Measurements from ENCODE around the gene RAB41. TPM values are rescaled to one million over a fixed set of nuclear protein-coding genes. Genes with fewer than 3 reads are reported as not detected.

Gene RAB41
- polyA plus RNA-seq, 3 donors, result not detected

- Mint-ChIP-seq H3K27ac (no peak within 1 kb of the TSS), H3K4me3 (no peak within 1 kb of the TSS), H3K9me3 (peaks cover 0 to 8% (median 2%) of the 10 kb centered on the region in 7 donors), H3K4me1 (no peaks in the 10 kb centered on the region), H3K36me3 (no peaks in the 10 kb centered on the region), H3K27me3 (ENCODE audit: low read depth in 3 of 3) (peaks cover 0 to 8% (median 3%) of the 10 kb centered on the region in 3 donors)
- no peak within 1 kb of the TSS for H3K4me2 ChIP-seq (replicated peaks; ENCODE audit: extremely low read depth, low read length, poor library complexity, severe bottlenecking)
- no peaks in the 10 kb centered on the region for H3K9me3 ChIP-seq (replicated peaks in 1 of 2; ENCODE audit: control insufficient read depth in 1 of 2, insufficient read depth in 1 of 2, low read length in 2 of 2)
- no peaks in the 10 kb centered on the region for H3K79me2 ChIP-seq (ENCODE audit: insufficient read depth, low read length)
- no peaks in the 10 kb centered on the region for H3K4me1 ChIP-seq (ENCODE audit: control insufficient read depth in 1 of 2, insufficient read depth in 2 of 2, low read length in 2 of 2)
- no peaks in the 10 kb centered on the region for H3K36me3 ChIP-seq (replicated peaks in 1 of 2; ENCODE audit: control insufficient read depth in 1 of 2, insufficient read depth in 2 of 2, low read length in 2 of 2)
- no peak for TF ChIP-seq CTCF (IDR thresholded peaks at IDR 0.05)
- intact Hi-C loops (cut with micrococcal nuclease), result no loop called here
- no peak within 1 kb of the TSS for H2AFZ ChIP-seq (ENCODE audit: insufficient read depth, low read depth, low read length, poor library complexity, severe bottlenecking)
- no CpG with 5 or more reads among the region's 4 CpGs for WGBS (ENCODE audit: insufficient coverage)
- no peak within 1 kb of the TSS for H3K9ac ChIP-seq (ENCODE audit: insufficient read depth, low read length, poor library complexity, severe bottlenecking)
- H3K4me3 ChIP-seq (replicated peaks in 1 of 3; ENCODE audit: low read depth in 2 of 3, low read length in 3 of 3), result no peak within 1 kb of the TSS
- DNase-seq, result no peak
- H3K27me3 ChIP-seq (ENCODE audit: control insufficient read depth in 2 of 2, insufficient read depth in 2 of 2, low read length in 2 of 2), result no peaks in the 10 kb centered on the region
- no peak within 1 kb of the TSS for H3K27ac ChIP-seq (ENCODE audit: low read depth in 1 of 2, low read length in 2 of 2)
- H4K20me1 ChIP-seq (ENCODE audit: insufficient read depth, low read length), result no peaks in the 10 kb centered on the region
Measured at GRCh38 chrX:70260104-70260503, 21.9 kb upstream of the RAB41 start, which contains the start of gene P2RY4. Gene P2RY4, minus strand, starts transcription at chrX:70260204. Its CDS starts 580 bp downstream, at chrX:70259624.

GRCh38 chrX:70262952-70263567 is 18.9 kb upstream of the RAB41 start:
- no peaks in the 10 kb centered on the region for H3K36me3 ChIP-seq (replicated peaks in 1 of 2; ENCODE audit: control insufficient read depth in 1 of 2, insufficient read depth in 2 of 2, low read length in 2 of 2)
- no peaks in the 10 kb centered on the region for H3K9me3 ChIP-seq (replicated peaks in 1 of 2; ENCODE audit: control insufficient read depth in 1 of 2, insufficient read depth in 1 of 2, low read length in 2 of 2)
- no peaks in the 10 kb centered on the region for H3K79me2 ChIP-seq (ENCODE audit: insufficient read depth, low read length)
- Mint-ChIP-seq H3K27me3 (ENCODE audit: low read depth in 3 of 3) (peaks cover 0 to 6% (median 3%) of the 10 kb centered on the region in 3 donors), H3K36me3 (no peaks in the 10 kb centered on the region), H3K4me1 (no peaks in the 10 kb centered on the region), H3K4me3 (no peak overlapping the region), H3K27ac (no peak overlapping the region), H3K9me3 (peaks cover 0 to 8% (median 0%) of the 10 kb centered on the region in 7 donors)
- no peak overlapping the region for H3K4me2 ChIP-seq (replicated peaks; ENCODE audit: extremely low read depth, low read length, poor library complexity, severe bottlenecking)
- H2AFZ ChIP-seq (ENCODE audit: insufficient read depth, low read depth, low read length, poor library complexity, severe bottlenecking), result no peak overlapping the region
- peak; percentile 31 for TF ChIP-seq CTCF (IDR thresholded peaks at IDR 0.05)
- no peaks in the 10 kb centered on the region for H3K27me3 ChIP-seq (ENCODE audit: control insufficient read depth in 2 of 2, insufficient read depth in 2 of 2, low read length in 2 of 2)
- no peaks in the 10 kb centered on the region for H3K4me1 ChIP-seq (ENCODE audit: control insufficient read depth in 1 of 2, insufficient read depth in 2 of 2, low read length in 2 of 2)
- no peak overlapping the region for H3K27ac ChIP-seq (ENCODE audit: low read depth in 1 of 2, low read length in 2 of 2)
- no peak overlapping the region for H3K4me3 ChIP-seq (replicated peaks in 1 of 3; ENCODE audit: low read depth in 2 of 3, low read length in 3 of 3)
- intact Hi-C loops (cut with micrococcal nuclease), result no loop called here
- whole genome bisulfite sequencing (ENCODE audit: insufficient coverage), result 41% methylated on average over 6 of the region's 7 CpGs
- no peaks in the 10 kb centered on the region for H4K20me1 ChIP-seq (ENCODE audit: insufficient read depth, low read length)
- H3K9ac ChIP-seq (ENCODE audit: insufficient read depth, low read length, poor library complexity, severe bottlenecking), result no peak overlapping the region
- DNase-seq, result no peak
